ENCODE results near the gene CMTM7.
A peak's percentile ranks its signal among the peaks of the same experiment; 100 is the strongest.
"Not testable (repeated sequence)": the region's sequence is repeated elsewhere in the genome, so short reads cannot be mapped to it uniquely, and the experiment has no call there.

The CMTM7 gene

GRCh38 chr3:32460817-32461496, 69.3 kb downstream of the CMTM7 start:
- not testable (repeated sequence) for DNase-seq

GRCh38 chr3:32462191-32462986, 70.7 kb downstream of the CMTM7 start:
- not testable (repeated sequence) for DNase-seq

- not testable (repeated sequence) for DNase-seq
Measured at GRCh38 chr3:32463415-32463814, 71.8 kb downstream of the CMTM7 start.

- not testable (repeated sequence) for DNase-seq
Measured at GRCh38 chr3:32464726-32465125, 73.1 kb downstream of the CMTM7 start.

- not testable (repeated sequence) for DNase-seq
Measured at GRCh38 chr3:32466808-32467207, 75.2 kb downstream of the CMTM7 start.

- DNase-seq: no peak
Measured at GRCh38 chr3:32467333-32468070, 75.8 kb downstream of the CMTM7 start.

- peak; percentile 41 for DNase-seq
Measured at GRCh38 chr3:32469151-32469874, 77.7 kb downstream of the CMTM7 start.

GRCh38 chr3:32470362-32470761, 78.7 kb downstream of the CMTM7 start:
- no peak for DNase-seq

- no peak for DNase-seq
Measured at GRCh38 chr3:32471246-32471645, 79.6 kb downstream of the CMTM7 start.

GRCh38 chr3:32472151-32472550, 80.5 kb downstream of the CMTM7 start:
- DNase-seq: not testable (repeated sequence)

GRCh38 chr3:32474201-32474600, 82.5 kb downstream of the CMTM7 start:
- DNase-seq: no peak

GRCh38 chr3:32480604-32481003, 89.0 kb downstream of the CMTM7 start:
- DNase-seq: no peak

- DNase-seq: no peak
Measured at GRCh38 chr3:32481791-32482631, 90.4 kb downstream of the CMTM7 start.

- DNase-seq: no peak
Measured at GRCh38 chr3:32482693-32483092, 91.0 kb downstream of the CMTM7 start.

- no peak for DNase-seq
Measured at GRCh38 chr3:32483772-32484171, 92.1 kb downstream of the CMTM7 start.

- no peak for DNase-seq
Measured at GRCh38 chr3:32484436-32484835, 92.8 kb downstream of the CMTM7 start.

- no peak for DNase-seq
Measured at GRCh38 chr3:32487781-32488473, 96.3 kb downstream of the CMTM7 start.

GRCh38 chr3:32488474-32489008, 96.9 kb downstream of the CMTM7 start:
- no peak for DNase-seq

GRCh38 chr3:32492684-32493436, 101.2 kb downstream of the CMTM7 start:
- no peak for DNase-seq
